Karpas-422 (cell line): ENCODE measurements around the gene LYRM7. TPM values are rescaled to one million over a fixed set of nuclear protein-coding genes. Genes with fewer than 3 reads are reported as not detected.
"Not testable (repeated sequence)": the region's sequence is repeated elsewhere in the genome, so short reads cannot be mapped to it uniquely, and the experiment has no call there.

Experiments
- DNase-seq: peaks from one replicate; pipeline ENCODE4 v3.0.0-alpha.2; 2015
- H2AFZ ChIP-seq: fragments of 200-600 bp; sonication (generic); 2 replicates; pipeline ENCODE4 v1.6.1; 2014; ENCODE audit warnings: antibody characterized with exemption, low read length, mixed read lengths
- H3K27ac ChIP-seq: fragments of 200-600 bp; sonication (generic); 2 replicates; pipeline ENCODE4 v1.5.1; 2014; ENCODE audit warnings: mild to moderate bottlenecking, low read length, moderate library complexity
- H3K27me3 ChIP-seq: fragments of 200-600 bp; sonication (generic); 2 replicates; pipeline ENCODE4 v1.6.1; 2014; ENCODE audit warnings: low read length, mixed read lengths
- H3K36me3 ChIP-seq: fragments of 200-600 bp; sonication (generic); 2 replicates; pipeline ENCODE4 v1.6.1; 2014; ENCODE audit warnings: low read length, mixed read lengths; ENCODE audit not compliant: insufficient read depth
- H3K4me1 ChIP-seq: fragments of 200-600 bp; sonication (generic); 2 replicates; pipeline ENCODE4 v1.6.1; 2014; ENCODE audit warnings: mild to moderate bottlenecking, low read length, mixed read lengths
- H3K4me2 ChIP-seq: fragments of 200-600 bp; sonication (generic); 2 replicates; pipeline ENCODE4 v1.6.1; 2014; ENCODE audit warnings: low read length, low read depth, mild to moderate bottlenecking; ENCODE audit not compliant: poor library complexity, severe bottlenecking
- H3K4me3 ChIP-seq: fragments of 200-600 bp; sonication (generic); 2 replicates; pipeline ENCODE4 v1.5.1; 2014; ENCODE audit warnings: mild to moderate bottlenecking, antibody characterized with exemption, low read length, mixed read lengths
- H3K79me2 ChIP-seq: fragments of 200-600 bp; sonication (generic); 2 replicates; pipeline ENCODE4 v1.6.1; 2014; ENCODE audit warnings: mild to moderate bottlenecking, low read length, mixed read lengths
- H3K9ac ChIP-seq: fragments of 200-600 bp; sonication (generic); 2 replicates; pipeline ENCODE4 v1.6.0; 2014; ENCODE audit warnings: low read length
- H3K9me2 ChIP-seq: fragments of 200-600 bp; sonication (generic), shearing (Covaris generic); replicated peaks from 2 replicates; pipeline ENCODE4 v1.6.0; 2014; ENCODE audit warnings: mild to moderate bottlenecking, low read length, moderate library complexity; ENCODE audit not compliant: insufficient read depth
- H3K9me3 ChIP-seq: fragments of 300-700, 200-600 bp; sonication (generic); 2 replicates; pipeline ENCODE4 v1.6.1; 2014; ENCODE audit warnings: low read length, mixed read lengths
- H4K20me1 ChIP-seq: fragments of 200-600 bp; sonication (generic); 2 replicates; pipeline ENCODE4 v1.6.1; 2014; ENCODE audit warnings: mild to moderate bottlenecking, antibody characterized with exemption, low read length, low read depth; ENCODE audit not compliant: insufficient read depth
- total RNA-seq: library from RNA; depleted of rRNA; stranded (reverse); fragments of >200 nt; shearing (Covaris generic); gene quantifications from 2 replicates; pipeline ENCODE4 v1.2.3, GENCODE V29; 2014; ENCODE audit warnings: low replicate concordance

The LYRM7 gene
- total RNA-seq, 1 experiment from 2014 or later, result 28.4 TPM

- no peaks in the 10 kb centered on the region for H3K9me3 ChIP-seq
- peaks cover 8% of the 10 kb centered on the region; the same call in 1 of the 2 replicates for H3K79me2 ChIP-seq
- no peaks in the 10 kb centered on the region for H3K27me3 ChIP-seq
- H3K27ac ChIP-seq, result no peak overlapping the region; the same call in 1 of the 2 replicates
- no peaks in the 10 kb centered on the region for H3K9me2 ChIP-seq
- H3K9ac ChIP-seq, result no peak overlapping the region
- H2AFZ ChIP-seq, result no peak overlapping the region
- H3K4me3 ChIP-seq, result no peak overlapping the region
- no peaks in the 10 kb centered on the region for H3K36me3 ChIP-seq
- DNase-seq, result no peak
- no peaks in the 10 kb centered on the region for H4K20me1 ChIP-seq
- H3K4me1 ChIP-seq, result peaks cover 29% of the 10 kb centered on the region
- H3K4me2 ChIP-seq, result no peak overlapping the region
Measured at GRCh38 chr5:131245312-131245711, 74.6 kb downstream of the LYRM7 start.

- no peak overlapping the region for H3K4me2 ChIP-seq
- no peak overlapping the region for H2AFZ ChIP-seq
- no peak for DNase-seq
- no peak overlapping the region for H3K9ac ChIP-seq
- peaks cover 35% of the 10 kb centered on the region for H3K4me1 ChIP-seq
- H3K36me3 ChIP-seq, result no peaks in the 10 kb centered on the region
- no peaks in the 10 kb centered on the region for H3K9me3 ChIP-seq
- no peak overlapping the region for H3K4me3 ChIP-seq
- no peak overlapping the region for H3K27ac ChIP-seq
- H4K20me1 ChIP-seq, result no peaks in the 10 kb centered on the region
- H3K9me2 ChIP-seq, result no peaks in the 10 kb centered on the region
- H3K27me3 ChIP-seq, result no peaks in the 10 kb centered on the region
- peaks cover 8% of the 10 kb centered on the region; the same call in 1 of the 2 replicates for H3K79me2 ChIP-seq
Measured at GRCh38 chr5:131245948-131246347, 75.2 kb downstream of the LYRM7 start.

DNA sequence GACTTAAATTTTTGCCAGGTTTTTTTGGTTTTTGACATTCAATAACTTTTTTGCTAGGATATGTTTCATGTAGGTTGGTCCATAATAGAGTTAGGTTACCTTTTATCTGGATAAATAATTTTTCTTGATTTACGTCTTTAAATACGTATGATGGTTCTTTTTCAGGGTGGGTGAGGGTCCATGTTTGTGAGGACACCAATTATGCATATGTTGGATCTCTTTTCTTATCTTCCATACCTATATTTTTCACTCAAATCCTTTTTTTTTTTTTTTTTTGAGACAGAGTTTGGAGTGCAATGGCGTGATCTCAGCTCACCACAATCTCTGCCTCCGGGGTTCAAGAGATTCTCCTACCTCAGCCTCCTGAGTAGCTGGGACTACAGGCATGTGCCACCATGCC lies 75.8 kb downstream of the LYRM7 start:
- Histone ChIP-seq H3K79me2 (peaks cover 7% of the 10 kb centered on the region; the same call in 1 of the 2 replicates), H3K4me1 (peaks cover 40% of the 10 kb centered on the region), H3K9me2 (no peaks in the 10 kb centered on the region), H2AFZ (no peak overlapping the region), H3K36me3 (no peaks in the 10 kb centered on the region), H3K27me3 (no peaks in the 10 kb centered on the region), H3K4me2 (no peak overlapping the region), H3K9ac (no peak overlapping the region), H3K9me3 (no peaks in the 10 kb centered on the region), H3K4me3 (no peak overlapping the region), H4K20me1 (no peaks in the 10 kb centered on the region), H3K27ac (no peak overlapping the region)
- DNase-seq, result no peak

GRCh38 chr5:131250751-131251475 lies 80.2 kb downstream of the LYRM7 start:
- Histone ChIP-seq H3K36me3 (no peaks in the 10 kb centered on the region; the same call in 1 of the 2 replicates), H3K9me2 (no peaks in the 10 kb centered on the region), H2AFZ (peak overlapping the region; percentile 46), H3K9ac (0 out of 2 replicates have a peak overlapping the region, but pooled peaks have one; percentile 30), H3K9me3 (no peaks in the 10 kb centered on the region), H3K4me3 (no peak overlapping the region; the same call in 1 of the 2 replicates), H3K4me2 (peak overlapping the region; percentile 45), H3K79me2 (peaks cover 25% of the 10 kb centered on the region), H3K27ac (peak overlapping the region; percentile 79), H3K4me1 (peaks cover 61% of the 10 kb centered on the region), H4K20me1 (no peaks in the 10 kb centered on the region), H3K27me3 (no peaks in the 10 kb centered on the region)
- peak; percentile 58 for DNase-seq

GRCh38 chr5:131252824-131253171 lies 82.1 kb downstream of the LYRM7 start:
- peak overlapping the region; percentile 77 for H3K4me3 ChIP-seq
- H2AFZ ChIP-seq, result no peak overlapping the region
- no peaks in the 10 kb centered on the region for H3K27me3 ChIP-seq
- peaks cover 36% of the 10 kb centered on the region for H3K79me2 ChIP-seq
- peak overlapping the region; percentile 82 for H3K4me2 ChIP-seq
- H3K36me3 ChIP-seq, result peaks cover 7% of the 10 kb centered on the region; the same call in 1 of the 2 replicates
- peak overlapping the region; percentile 79 for H3K9ac ChIP-seq
- peak; percentile 93 for DNase-seq
- H4K20me1 ChIP-seq, result no peaks in the 10 kb centered on the region
- no peaks in the 10 kb centered on the region for H3K9me2 ChIP-seq
- no peaks in the 10 kb centered on the region for H3K9me3 ChIP-seq
- peak overlapping the region; percentile 79 for H3K27ac ChIP-seq
- H3K4me1 ChIP-seq, result peaks cover 75% of the 10 kb centered on the region

GRCh38 chr5:131254025-131254424 lies 83.3 kb downstream of the LYRM7 start:
- H3K27me3 ChIP-seq, H2AFZ ChIP-seq, H3K9me3 ChIP-seq, H4K20me1 ChIP-seq, H3K9me2 ChIP-seq, H3K9ac ChIP-seq, H3K27ac ChIP-seq, DNase-seq: not testable (repeated sequence)
- peaks cover 78% of the 10 kb centered on the region for H3K4me1 ChIP-seq
- peak overlapping the region; percentile 82 for H3K4me2 ChIP-seq
- peaks cover 13% of the 10 kb centered on the region; the same call in 1 of the 2 replicates for H3K36me3 ChIP-seq
- peak overlapping the region; percentile 77; the same call in 1 of the 2 replicates for H3K4me3 ChIP-seq
- H3K79me2 ChIP-seq, result peaks cover 43% of the 10 kb centered on the region

- DNase-seq, result no peak
- H3K27ac ChIP-seq, result no peak overlapping the region
- no peaks in the 10 kb centered on the region for H4K20me1 ChIP-seq
- no peaks in the 10 kb centered on the region for H3K27me3 ChIP-seq
- H3K36me3 ChIP-seq, result peaks cover 17% of the 10 kb centered on the region; the same call in 1 of the 2 replicates
- H3K9me2 ChIP-seq, result no peaks in the 10 kb centered on the region
- no peak overlapping the region for H3K9ac ChIP-seq
- H3K79me2 ChIP-seq, result peaks cover 43% of the 10 kb centered on the region
- no peaks in the 10 kb centered on the region for H3K9me3 ChIP-seq
- H2AFZ ChIP-seq, result no peak overlapping the region
- peak overlapping the region; percentile 32 for H3K4me2 ChIP-seq
- H3K4me1 ChIP-seq, result peaks cover 72% of the 10 kb centered on the region
- no peak overlapping the region for H3K4me3 ChIP-seq
Measured at GRCh38 chr5:131254741-131255140, 84.0 kb downstream of the LYRM7 start.
